Neural cell (in vitro differentiated cells): Measurements from ENCODE around the gene PHLPP1. TPM values are rescaled to one million over a fixed set of nuclear protein-coding genes. Genes with fewer than 3 reads are reported as not detected.

Source experiments
- H2AFZ ChIP-seq: fragments of 200-600, 300-800 bp; sonication (generic), shearing (Covaris generic); 2 replicates; pipeline ENCODE4 v1.6.0; 2014; ENCODE audit warnings: low read depth, mild to moderate bottlenecking, antibody characterized with exemption, low read length, moderate library complexity
- H3F3A ChIP-seq: fragments of 200-600 bp; shearing (Covaris generic); 2 replicates; pipeline ENCODE4 v1.6.1; 2016; ENCODE audit warnings: mild to moderate bottlenecking, moderate library complexity, mixed read lengths, antibody characterized with exemption, low read length; ENCODE audit not compliant: insufficient read depth, poor library complexity, severe bottlenecking
- H3K27ac ChIP-seq: fragments of 200-600, 300-800 bp; sonication (generic), shearing (Covaris generic); 2 replicates; pipeline ENCODE4 v1.5.1; 2014; ENCODE audit warnings: mild to moderate bottlenecking, low read length, moderate library complexity
- H3K27me3 ChIP-seq: fragments of 300-800, 200-600 bp; sonication (generic), shearing (Covaris generic); 2 replicates; pipeline ENCODE4 v1.6.0; 2014; ENCODE audit warnings: mild to moderate bottlenecking, low read depth, low read length, moderate library complexity; ENCODE audit not compliant: insufficient read depth
- H3K36me3 ChIP-seq: fragments of 300-800, 200-600 bp; sonication (generic), shearing (Covaris generic); 2 replicates; pipeline ENCODE4 v1.5.1; 2014; ENCODE audit warnings: mild to moderate bottlenecking, antibody characterized with exemption, low read length, moderate library complexity; ENCODE audit not compliant: insufficient read depth
- H3K4me2 ChIP-seq: fragments of 300-800, 200-600 bp; sonication (generic), shearing (Covaris generic); 2 replicates; pipeline ENCODE4 v1.6.0; 2014; ENCODE audit warnings: mild to moderate bottlenecking, low read length
- H3K4me3 ChIP-seq: fragments of 300-800, 200-600 bp; sonication (generic), shearing (Covaris generic); 2 replicates; pipeline ENCODE4 v1.5.1; 2014; ENCODE audit warnings: mild to moderate bottlenecking, low read length, moderate library complexity
- H3K79me2 ChIP-seq: fragments of 200-600 bp; shearing (Covaris generic); replicated peaks from 2 replicates; pipeline ENCODE4 v1.6.0; 2014; ENCODE audit warnings: mild to moderate bottlenecking, low read length, moderate library complexity; ENCODE audit not compliant: insufficient read depth
- H3K9ac ChIP-seq: fragments of 300-800, 200-600 bp; sonication (generic), shearing (Covaris generic); 2 replicates; pipeline ENCODE4 v1.6.1; 2016; ENCODE audit warnings: mild to moderate bottlenecking, low read length, mixed read lengths
- H3K9me2 ChIP-seq: fragments of 200-600 bp; shearing (Covaris generic); 2 replicates; pipeline ENCODE4 v1.6.1; 2016; ENCODE audit warnings: mild to moderate bottlenecking, low read length, mixed read lengths; ENCODE audit not compliant: insufficient read depth
- H3K9me3 ChIP-seq: fragments of 200-600, 300-800 bp; sonication (generic), shearing (Covaris generic); 2 replicates; pipeline ENCODE4 v1.6.1; 2016; ENCODE audit warnings: mild to moderate bottlenecking, mixed run types, low read length, moderate library complexity, mixed read lengths
- H4K20me1 ChIP-seq: fragments of 200-600 bp; shearing (Covaris generic); 2 replicates; pipeline ENCODE4 v1.6.1; 2016; ENCODE audit warnings: mild to moderate bottlenecking, mixed run types; ENCODE audit not compliant: insufficient read depth
- CTCF ChIP-seq: fragments of 450-650 bp; IDR thresholded peaks from 2 replicates; pipeline ENCODE4 v1.5.1; 2014; ENCODE audit warnings: antibody characterized with exemption, mild to moderate bottlenecking, moderate library complexity; ENCODE audit not compliant: poor library complexity, severe bottlenecking
- EP300 ChIP-seq: fragments of 450-650 bp; conservative IDR thresholded peaks from 2 replicates; pipeline ENCODE4 v1.6.1; 2014; ENCODE audit warnings: antibody characterized with exemption, mild to moderate bottlenecking, moderate library complexity; ENCODE audit not compliant: poor library complexity, severe bottlenecking
- EZH2 ChIP-seq: fragments of 200-600, 300-800 bp; shearing (Covaris generic), sonication (generic); IDR thresholded peaks from 2 replicates; pipeline ENCODE4 v1.6.1; 2014; ENCODE audit warnings: antibody characterized with exemption, low read length, borderline replicate concordance, mild to moderate bottlenecking; ENCODE audit not compliant: insufficient read depth, poor library complexity, severe bottlenecking
- MXI1 ChIP-seq: fragments of 450-650 bp; conservative IDR thresholded peaks from 2 replicates; pipeline ENCODE4 v1.6.1; 2014; ENCODE audit warnings: antibody characterized with exemption, mild to moderate bottlenecking; ENCODE audit not compliant: poor library complexity, severe bottlenecking
- POLR2AphosphoS5 ChIP-seq: IDR thresholded peaks from 2 replicates; pipeline ENCODE4 v1.6.1; 2012
- RAD21 ChIP-seq: fragments of 450-650 bp; conservative IDR thresholded peaks from 2 replicates; pipeline ENCODE4 v1.6.1; 2014; ENCODE audit warnings: antibody characterized with exemption, mild to moderate bottlenecking, moderate library complexity
- REST ChIP-seq: IDR thresholded peaks from 2 replicates; pipeline ENCODE4 v1.6.1; 2012; ENCODE audit warnings: borderline replicate concordance
- SMC3 ChIP-seq: fragments of 450-650 bp; conservative IDR thresholded peaks from 2 replicates; pipeline ENCODE4 v1.6.1; 2014; ENCODE audit warnings: antibody characterized with exemption, mild to moderate bottlenecking, moderate library complexity; ENCODE audit not compliant: poor library complexity
- TAF1 ChIP-seq: IDR thresholded peaks from 2 replicates; pipeline ENCODE4 v1.6.1; 2012; ENCODE audit warnings: low read depth
- polyA plus RNA-seq: library from polyadenylated mRNA; depleted of rRNA; stranded (reverse); fragments of >200 nt; gene quantifications from 2 replicates; pipeline ENCODE4 v1.2.3, GENCODE V29; 2014

Gene PHLPP1
- polyA plus RNA-seq, 1 donor from 2014 or later = 4.5 TPM

GRCh38 chr18:62741118-62741566 lies 25.8 kb downstream of the PHLPP1 start:
- Histone ChIP-seq H3K9ac (no peak overlapping the region), H3K9me2 (no peaks in the 10 kb centered on the region), H2AFZ (no peak overlapping the region), H3K36me3 (no peaks in the 10 kb centered on the region), H3F3A (no peaks in the 10 kb centered on the region), H3K4me2 (no peak overlapping the region), H3K79me2 (peaks cover 83% of the 10 kb centered on the region), H4K20me1 (no peaks in the 10 kb centered on the region), H3K4me3 (no peak overlapping the region), H3K9me3 (peaks cover 4% of the 10 kb centered on the region), H3K27me3 (no peaks in the 10 kb centered on the region), H3K27ac (no peak overlapping the region)
- TF ChIP-seq MXI1 = no peak
- TF ChIP-seq EP300 = no peak
- no peak for TF ChIP-seq SMC3
- no peak for TF ChIP-seq REST
- TF ChIP-seq RAD21 = no peak
- no peak for TF ChIP-seq TAF1
- no peak for TF ChIP-seq EZH2
- no peak for TF ChIP-seq POLR2AphosphoS5
- no peak for TF ChIP-seq CTCF

GRCh38 chr18:62741584-62741983 lies 26.2 kb downstream of the PHLPP1 start:
- no peaks in the 10 kb centered on the region for H3K27me3 ChIP-seq
- H3K9me2 ChIP-seq = no peaks in the 10 kb centered on the region
- no peak overlapping the region for H3K9ac ChIP-seq
- H3K36me3 ChIP-seq = no peaks in the 10 kb centered on the region
- peaks cover 84% of the 10 kb centered on the region for H3K79me2 ChIP-seq
- H3K4me2 ChIP-seq = no peak overlapping the region
- H3K27ac ChIP-seq = no peak overlapping the region
- H3F3A ChIP-seq = no peaks in the 10 kb centered on the region
- TF ChIP-seq TAF1 (no peak), EZH2 (no peak), CTCF (no peak), SMC3 (no peak)
- peaks cover 4% of the 10 kb centered on the region for H3K9me3 ChIP-seq
- H3K4me3 ChIP-seq = no peak overlapping the region
- no peaks in the 10 kb centered on the region for H4K20me1 ChIP-seq
- H2AFZ ChIP-seq = no peak overlapping the region
